Posterior vena cava (tissue), 2 donors: ENCODE results near the gene NR1H3. TPM values are rescaled to one million over a fixed set of nuclear protein-coding genes. Genes with fewer than 3 reads are reported as not detected.
"Not testable (repeated sequence)": the region's sequence is repeated elsewhere in the genome, so short reads cannot be mapped to it uniquely, and the experiment has no call there.

Experiments
- DNase-seq: peaks from one replicate; pipeline ENCODE4 v3.0.0-alpha.2; 2020; ENCODE audit warnings: low spot score
- intact Hi-C, 2 donors: fragments of 100-400 bp; cut with DNase I; formaldehyde crosslinking; loops; one replicate each; pipeline versions ENCODE4 v1.14.1 to v1.14.2; 2022 to 2023
- long read RNA-seq, 2 donors: library from polyadenylated mRNA; unstranded; transcript quantifications; one replicate each; pipeline ENCODE4 v2.0.0, GENCODE V29; 2020 to 2021
- total RNA-seq, 2 donors: library from RNA; stranded (reverse); fragmentation: NEBNext Ultra II Directional; extraction: Animal tissue kit (Norgen Biotek cat#: 25700); gene quantifications; one replicate each; pipeline ENCODE4 v1.2.1, GENCODE V29; 2021
- donor health status: DM: yes; HTN: yes; CAD: no.
- donor health status: DM: yes; HTN: yes; CAD: no.

Gene NR1H3
- 10 to 100 TPM; 11.9 to 24.8 TPM for total RNA-seq
- long read RNA-seq, donor 1, partial matches to known transcripts, result 0 of 3 reads
- long read RNA-seq, donor 1, other reads (novel, unspliced or antisense), result 3 of 3 reads
- long read RNA-seq, donor 2, partial matches to known transcripts, result 6 of 37 reads
- long read RNA-seq, donor 2, other reads (novel, unspliced or antisense), result 28 of 37 reads

DNA sequence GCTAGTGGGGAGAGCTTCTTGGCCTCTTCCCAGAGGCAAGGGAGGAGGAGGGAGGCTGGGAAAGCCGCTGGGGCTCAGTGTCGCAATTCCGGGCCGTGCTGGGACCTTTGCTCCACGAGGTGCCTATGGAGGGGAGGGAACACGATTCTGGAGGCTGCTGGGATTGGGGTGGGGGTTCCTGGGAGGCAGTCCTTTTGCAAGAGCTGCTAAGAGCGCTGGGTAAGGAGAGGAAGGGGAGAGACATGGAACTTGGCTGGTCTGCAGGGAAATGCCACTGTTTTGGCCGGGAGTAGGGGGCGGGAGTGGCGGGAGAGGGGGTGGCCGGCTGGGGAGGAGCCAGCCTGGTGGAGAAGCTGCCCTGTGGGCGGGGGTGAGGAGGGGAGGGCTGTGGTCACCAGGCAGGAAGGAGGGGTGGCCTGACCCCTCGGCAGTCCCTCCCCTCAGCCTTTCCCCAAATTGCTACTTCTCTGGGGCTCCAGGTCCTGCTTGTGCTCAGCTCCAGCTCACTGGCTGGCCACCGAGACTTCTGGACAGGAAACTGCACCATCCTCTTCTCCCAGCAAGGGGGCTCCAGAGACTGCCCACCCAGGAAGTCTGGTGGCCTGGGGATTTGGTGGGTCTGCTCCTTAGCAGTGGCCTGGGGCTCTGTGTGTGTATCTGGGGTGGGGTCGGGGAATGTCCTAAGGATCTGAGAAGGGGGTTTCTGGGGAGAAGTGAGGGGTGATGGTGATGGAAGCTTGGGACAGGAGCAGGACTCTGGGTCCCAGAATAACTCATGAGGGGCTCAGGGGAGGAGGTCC lies at the start of gene NR1H3:
TSS of gene NR1H3 (plus strand) at position 480 of the 800 bp plus-strand sequence. CDS start 1,221 bp downstream, outside the sequence.
- intact Hi-C loops, result loop anchor here in 1 of 2 donors (5.0 kb wide), 1 partner anchor 75 kb away; no protein-coding TSS in a partner anchor

DNA sequence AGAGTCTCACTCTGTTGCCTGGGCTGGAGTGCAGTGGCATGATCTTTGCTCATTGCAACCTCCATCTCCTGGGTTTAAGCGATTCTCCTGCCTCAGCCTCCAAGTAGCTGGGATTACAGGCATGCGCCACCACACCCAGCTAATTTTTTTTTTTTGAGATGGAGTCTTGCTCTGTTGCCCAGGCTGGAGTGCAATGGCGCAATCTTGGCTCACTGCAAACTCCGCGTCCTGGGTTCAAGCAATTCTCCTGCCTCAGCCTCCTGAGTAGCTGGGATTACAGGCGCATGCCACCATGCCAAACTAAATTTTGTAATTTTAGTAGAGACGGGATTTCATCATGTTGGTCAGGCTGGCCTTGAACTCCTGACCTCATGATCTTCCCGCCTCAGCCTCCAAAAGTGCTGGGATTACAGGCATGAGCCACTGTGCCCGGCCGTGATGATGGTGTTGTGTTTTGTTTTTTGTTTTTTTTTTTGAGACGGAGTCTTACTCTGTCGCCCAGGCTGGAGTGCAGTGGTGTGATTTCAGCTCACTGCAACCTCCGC lies 49.7 kb upstream of the NR1H3 start:
- intact Hi-C loops, DNase-seq: not testable (repeated sequence)

More for the DNA sequence above, at the start of gene NR1H3:
- DNase-seq, result peak; percentile 91

- intact Hi-C loops, result no loop called here
- DNase-seq, result no peak
Measured at GRCh38 chr11:47208628-47209027, 49.2 kb upstream of the NR1H3 start.

DNA sequence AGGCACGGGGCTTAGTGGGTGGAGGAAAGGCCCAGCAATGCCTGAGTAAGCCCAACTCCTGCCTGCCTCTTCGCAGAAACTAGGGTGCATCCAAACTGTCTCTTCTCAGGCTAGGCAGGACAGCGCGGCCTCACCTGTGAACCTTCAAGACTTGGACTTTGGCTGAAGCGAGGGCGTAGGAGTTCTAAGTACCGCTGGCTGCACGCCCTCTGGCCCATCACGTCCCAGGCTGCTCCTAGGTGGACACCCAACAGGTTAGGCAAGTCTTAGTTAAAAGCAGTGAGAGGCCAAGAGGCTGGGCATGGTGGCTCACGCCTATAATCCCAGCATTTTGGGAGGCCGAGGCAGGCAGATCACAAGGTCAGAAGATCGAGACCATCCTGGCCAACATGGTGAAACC lies 44.9 kb upstream of the NR1H3 start:
- no peak for DNase-seq
- intact Hi-C loops, result no loop called here

- peak; percentile 98 for DNase-seq
- intact Hi-C loops, result no loop called here
Measured at GRCh38 chr11:47213950-47214565, 43.7 kb upstream of the NR1H3 start.

DNA sequence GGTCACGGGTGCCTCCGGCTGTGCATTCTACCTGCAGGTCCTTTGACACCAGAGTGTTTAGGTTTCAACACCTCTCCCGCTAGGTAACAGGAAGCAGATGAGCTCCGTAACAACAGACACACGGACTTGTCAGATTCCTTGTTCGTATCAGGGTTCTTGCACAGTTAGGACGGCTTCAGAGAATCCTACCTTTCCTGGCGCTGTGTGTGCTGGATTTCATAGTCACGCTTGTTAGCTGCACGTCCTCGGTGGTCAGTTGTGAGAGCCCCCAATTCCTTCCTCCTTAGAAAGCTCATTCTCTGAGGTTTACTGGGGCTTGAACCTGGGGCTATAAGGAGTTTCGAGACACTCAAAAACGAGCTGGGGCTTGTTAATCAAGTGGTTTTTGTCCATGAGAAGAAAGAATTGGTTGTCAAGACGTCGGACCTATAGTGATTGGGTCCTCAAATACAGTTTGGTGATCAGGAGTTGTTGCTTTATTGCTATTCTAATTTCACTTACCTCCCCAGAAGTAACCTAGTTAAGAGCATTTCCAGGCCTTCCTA lies 42.4 kb upstream of the NR1H3 start:
- no peak for DNase-seq
- intact Hi-C loops, result loop anchor here in 1 of 2 donors (5.0 kb wide), 1 partner anchor 38 kb away; the partner anchor contains the start of gene ARFGAP2

DNA sequence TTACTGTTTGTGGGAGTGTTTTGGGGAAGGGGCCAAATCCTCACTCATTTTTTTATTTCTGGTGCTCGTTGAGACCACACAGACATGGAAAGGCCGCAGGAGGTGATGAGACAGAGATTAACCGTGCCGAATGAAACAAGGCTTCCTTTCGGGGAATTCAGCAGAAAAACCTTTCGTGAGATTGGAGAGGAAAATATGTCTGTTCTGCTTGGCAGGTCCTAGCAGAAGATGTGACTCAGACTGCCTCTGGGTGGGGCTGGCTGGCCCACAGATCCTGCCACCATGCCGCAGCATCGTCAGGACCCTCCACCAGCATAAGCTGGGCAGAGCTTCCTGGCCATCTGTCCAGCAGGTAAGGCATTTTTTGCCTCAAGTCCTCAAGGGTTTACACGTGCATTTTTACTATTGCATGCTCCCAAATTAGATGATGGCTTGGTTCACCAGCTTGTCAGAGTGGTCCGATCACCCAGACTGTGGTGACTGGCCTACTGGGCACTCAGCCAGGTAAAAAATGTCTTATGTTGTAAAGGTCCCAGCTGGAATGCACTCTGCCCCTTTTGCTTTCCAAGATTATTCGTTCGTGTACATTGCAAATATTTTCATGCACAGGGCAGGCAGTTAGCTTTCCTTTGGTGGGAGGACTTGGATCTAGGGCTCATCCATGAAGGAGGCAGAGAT lies 41.5 kb upstream of the NR1H3 start:
- no peak for DNase-seq
- intact Hi-C loops, result loop anchor here in 1 of 2 donors (5.0 kb wide), 1 partner anchor 39 kb away; the partner anchor contains the start of gene ARFGAP2

GRCh38 chr11:47220401-47220821 lies 37.4 kb upstream of the NR1H3 start:
- intact Hi-C loops, result no loop called here
- DNase-seq, result no peak

DNA sequence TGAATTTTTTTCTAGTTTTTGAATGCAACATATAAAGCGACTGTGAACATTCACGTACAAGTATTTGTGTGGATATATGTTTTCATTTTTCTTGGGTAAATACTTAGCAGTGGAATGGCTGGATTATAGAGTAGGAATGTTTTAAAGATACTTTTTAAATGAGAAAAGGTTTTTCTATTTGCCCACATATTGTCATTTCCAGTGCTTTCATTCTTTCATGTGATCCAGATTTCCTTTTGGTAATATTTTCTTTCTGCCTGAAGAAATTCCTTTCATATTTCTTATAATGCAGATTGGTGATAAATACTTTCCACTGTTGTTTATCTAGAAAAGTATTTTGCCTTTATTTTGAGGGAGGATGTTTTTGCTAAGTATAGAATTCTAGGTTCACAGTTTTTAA lies 35.1 kb upstream of the NR1H3 start:
- DNase-seq, result no peak
- intact Hi-C loops, result no loop called here

GRCh38 chr11:47225552-47226400 lies 32.0 kb upstream of the NR1H3 start:
- intact Hi-C loops, result no loop called here
- DNase-seq, result no peak

DNA sequence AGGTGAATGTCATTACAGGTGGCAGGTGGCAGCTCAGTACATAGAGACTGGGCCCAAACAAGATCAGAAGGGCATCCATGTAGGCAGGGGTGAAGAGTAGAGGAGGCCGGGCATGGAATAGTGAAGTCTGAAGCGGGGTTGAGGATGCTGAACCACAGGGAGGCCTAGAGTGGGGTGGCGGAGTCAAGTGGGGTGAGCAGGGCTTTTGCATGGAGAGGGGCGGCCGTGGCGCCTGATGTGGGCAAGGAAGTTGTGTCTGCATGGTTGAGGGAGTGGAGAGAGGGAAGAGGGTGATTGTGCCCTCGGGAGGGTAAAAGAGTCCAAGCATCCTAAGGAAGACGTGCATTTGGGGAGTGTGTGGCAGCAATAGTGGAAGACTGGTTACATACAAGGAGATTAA lies 28.6 kb upstream of the NR1H3 start:
- no peak for DNase-seq
- intact Hi-C loops, result no loop called here

GRCh38 chr11:47233051-47233450 lies 24.7 kb upstream of the NR1H3 start:
- intact Hi-C loops, result no loop called here
- peak; percentile 23 for DNase-seq

DNA sequence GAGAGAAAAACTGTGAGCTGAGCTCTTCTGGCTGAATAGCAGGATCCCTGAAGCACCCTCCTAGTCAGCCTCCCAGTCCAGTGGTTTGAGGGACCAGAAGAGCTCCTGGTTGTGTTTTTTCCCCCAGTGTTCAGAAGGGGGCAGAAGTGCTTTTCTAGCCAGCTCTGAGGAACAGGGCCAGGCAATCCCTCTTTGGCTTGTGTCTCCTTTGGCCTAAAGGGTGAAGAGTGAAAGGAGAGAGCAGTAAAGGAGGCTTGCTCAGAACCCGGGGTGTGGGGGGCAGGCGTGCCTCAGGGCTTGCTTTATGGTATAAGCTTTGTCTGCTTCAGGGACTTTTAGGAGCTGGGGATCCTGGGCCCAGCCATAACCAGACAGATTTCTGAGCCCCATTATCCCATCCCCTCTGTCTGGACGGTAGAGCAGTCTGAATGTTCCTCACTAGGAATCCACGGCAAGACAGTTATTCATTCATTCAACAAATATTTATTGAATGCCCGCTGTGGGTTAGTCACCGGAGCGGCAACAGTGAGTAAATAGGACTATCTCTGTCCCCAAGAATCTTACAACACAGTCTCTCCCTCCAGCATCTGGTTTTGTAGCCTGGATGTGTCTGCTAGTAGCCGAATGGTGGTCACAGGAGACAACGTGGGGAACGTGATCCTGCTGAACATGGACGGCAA lies 23.7 kb upstream of the NR1H3 start:
- intact Hi-C loops, result no loop called here
- peak; percentile 78 for DNase-seq

DNA sequence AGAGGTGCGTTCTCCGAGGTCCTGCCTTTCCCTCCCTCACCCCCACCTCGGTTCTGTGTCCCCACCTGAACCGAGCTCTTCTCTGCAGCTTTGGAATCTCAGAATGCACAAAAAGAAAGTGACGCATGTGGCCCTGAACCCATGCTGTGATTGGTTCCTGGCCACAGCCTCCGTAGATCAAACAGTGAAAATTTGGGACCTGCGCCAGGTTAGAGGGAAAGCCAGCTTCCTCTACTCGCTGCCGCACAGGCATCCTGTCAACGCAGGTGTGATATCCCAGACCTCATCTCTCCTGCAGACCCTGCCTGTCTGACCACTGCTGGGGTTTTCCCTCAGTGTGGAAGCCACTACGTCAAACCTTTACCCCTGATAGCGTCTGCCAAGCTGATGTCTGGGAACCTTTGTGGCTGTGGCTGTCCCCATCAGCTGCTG lies 23.1 kb upstream of the NR1H3 start:
- peak; percentile 52 for DNase-seq
- intact Hi-C loops, result no loop called here

- peak; percentile 70 for DNase-seq
- intact Hi-C loops, result no loop called here
Measured at GRCh38 chr11:47235163-47235562, 22.6 kb upstream of the NR1H3 start.

- peak; percentile 23 for DNase-seq
- intact Hi-C loops, result no loop called here
Measured at GRCh38 chr11:47236482-47236881, 21.3 kb upstream of the NR1H3 start.

- intact Hi-C loops, result no loop called here
- DNase-seq, result no peak
Measured at GRCh38 chr11:47239852-47240251, 17.9 kb upstream of the NR1H3 start.
